ENCODE measurements around the gene ATF6. TPM values are rescaled to one million over a fixed set of nuclear protein-coding genes. Genes with fewer than 3 reads are reported as not detected.
A peak's percentile ranks its signal among the peaks of the same experiment; 100 is the strongest.

ATF6 gene
- polyA plus RNA-seq, 2 of the 4 experiments (the other 2 are of a cell fraction): 8.6 to 28.0 TPM

GRCh38 chr1:161782886-161783285 is 16.8 kb downstream of the ATF6 start:
- DNase-seq (ENCODE audit: low read depth in 1 of 2, low spot score in 1 of 2) (no peak), ATAC-seq (no peak), FAIRE-seq (no peak)
- TF ChIP-seq RARB (CRISPR knock-in tag; IDR thresholded peaks at IDR 0.05): no peak
- TF ChIP-seq CEBPB (IDR thresholded peaks at IDR 0.05): no peak
- no peak for TF ChIP-seq POLR2AphosphoS2 (conservative IDR thresholded peaks at IDR 0.05; ENCODE audit: low read length)
- TF ChIP-seq RCOR1 (IDR thresholded peaks at IDR 0.05; ENCODE audit: low read depth, low read length): no peak
- TF ChIP-seq KDM5A (IDR thresholded peaks at IDR 0.05): no peak
- no peak for TF ChIP-seq HOXA7 (CRISPR knock-in tag; IDR thresholded peaks at IDR 0.05)
- no peak for TF ChIP-seq TFCP2L1 (CRISPR knock-in tag; IDR thresholded peaks at IDR 0.05)
- no peak for TF ChIP-seq NFE2L2 (conservative IDR thresholded peaks at IDR 0.05; ENCODE audit: low read length)
- no peak for TF ChIP-seq JUN (IDR thresholded peaks at IDR 0.05)
- TF ChIP-seq RNF2 (IDR thresholded peaks at IDR 0.05; ENCODE audit: borderline replicate concordance, low read depth): no peak
- TF ChIP-seq POLR2A (IDR thresholded peaks at IDR 0.05; ENCODE audit: low read length): no peak
- no peak for TF ChIP-seq FOXS1 (CRISPR knock-in tag; IDR thresholded peaks at IDR 0.05)
- no peak for TF ChIP-seq MYC (IDR thresholded peaks at IDR 0.05; ENCODE audit: borderline replicate concordance, low read length)
- ChIA-PET CTCF (interaction anchor here (3.0 to 3.3 kb wide), 2 partner anchors 10 to 255 kb away, joined by 8 to 19 read pairs; no protein-coding TSS in a partner anchor), POLR2A (no interaction called here)
- Histone ChIP-seq H3K9me3 (no peaks in the 10 kb centered on the region), H3K4me2 (no peak overlapping the region), H3K4me3 (no peak overlapping the region), H3K4me1 (peaks cover 4% of the 10 kb centered on the region; the same call in 1 of the 3 replicates), H3K27ac (no peak overlapping the region)
- 83% methylated on average over 4 of the region's 4 CpGs for WGBS (ENCODE audit: missing lambda C conversion rate)

DNA sequence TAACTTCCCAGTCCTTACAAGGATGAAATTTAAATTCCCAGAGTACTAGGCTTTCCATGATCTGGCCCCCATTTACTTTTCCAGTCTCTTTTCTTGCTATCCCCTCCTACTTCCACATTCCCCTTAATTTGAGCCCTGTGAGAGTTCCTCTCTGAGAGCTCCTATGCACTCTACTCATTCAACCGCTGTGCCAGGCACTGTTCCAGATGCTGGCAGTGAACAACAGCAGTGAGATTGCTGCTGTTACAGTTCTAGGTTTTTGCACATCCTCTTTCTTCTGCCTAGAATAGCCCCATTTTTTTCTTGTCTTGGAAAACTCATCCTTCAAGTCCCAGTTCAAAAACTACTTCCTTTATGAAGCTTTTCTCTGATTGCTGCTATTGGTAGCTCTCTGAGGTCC is 18.8 kb downstream of the ATF6 start:
- CTCF ChIA-PET: interaction anchor here (1.2 to 3.3 kb wide), 3 partner anchors 8 to 253 kb away, joined by 3 to 19 read pairs (median 8); partner anchors contain the start of gene OLFML2B
- 100% methylated on average over 1 of the region's 1 CpG for WGBS (ENCODE audit: missing lambda C conversion rate)
- Histone ChIP-seq H3K4me3 (no peak overlapping the region), H3K4me2 (no peak overlapping the region), H3K9me3 (no peaks in the 10 kb centered on the region), H3K27ac (no peak overlapping the region), H3K4me1 (peaks cover 4% of the 10 kb centered on the region; the same call in 1 of the 3 replicates)
- no peak for ATAC-seq
- DNase-seq (ENCODE audit: low read depth in 1 of 2, low spot score in 1 of 2): no peak
- POLR2A ChIA-PET: no interaction called here
- TF ChIP-seq EHMT2 (IDR thresholded peaks at IDR 0.05; ENCODE audit: low read depth): no peak
- FAIRE-seq: no peak

DNA sequence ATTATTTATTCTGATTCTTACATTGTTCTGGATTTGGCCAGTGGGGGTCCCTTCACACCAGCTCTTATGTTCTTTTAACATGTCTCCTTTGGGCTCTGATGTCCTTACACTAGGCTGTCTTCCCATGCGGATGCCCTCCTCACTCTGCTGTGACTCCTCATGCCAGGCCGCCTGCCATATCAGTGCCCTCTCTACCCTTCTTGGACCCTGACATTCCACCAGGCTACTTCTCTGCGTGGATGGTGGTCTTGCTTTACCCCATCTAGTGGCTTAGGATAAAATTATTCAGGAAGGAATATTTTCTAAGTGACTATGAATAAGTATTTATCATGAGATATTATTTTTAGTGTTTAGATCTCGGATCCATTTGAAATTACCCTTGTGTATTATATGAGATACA is 21.2 kb downstream of the ATF6 start:
- FAIRE-seq (no peak), DNase-seq (ENCODE audit: low read depth in 1 of 2, low spot score in 1 of 2) (no peak), ATAC-seq (no peak; a peak in 2 of 6 replicates)
- Histone ChIP-seq H3K9me3 (no peaks in the 10 kb centered on the region), H3K27ac (no peak overlapping the region), H3K4me3 (no peak overlapping the region), H3K4me2 (no peak overlapping the region), H3K4me1 (no peaks in the 10 kb centered on the region)
- TF ChIP-seq RAD21 (conservative IDR thresholded peaks at IDR 0.05 in 1 of 2, IDR thresholded peaks at IDR 0.05 in 1 of 2): peak in 1 of 2 experiments; percentile 13; a peak in 1 of 5 replicates
- no peak for TF ChIP-seq KDM5A (IDR thresholded peaks at IDR 0.05)
- ChIA-PET CTCF (no interaction called here), POLR2A (no interaction called here)
- 74% methylated on average over 4 of the region's 4 CpGs for WGBS (ENCODE audit: missing lambda C conversion rate)

DNA sequence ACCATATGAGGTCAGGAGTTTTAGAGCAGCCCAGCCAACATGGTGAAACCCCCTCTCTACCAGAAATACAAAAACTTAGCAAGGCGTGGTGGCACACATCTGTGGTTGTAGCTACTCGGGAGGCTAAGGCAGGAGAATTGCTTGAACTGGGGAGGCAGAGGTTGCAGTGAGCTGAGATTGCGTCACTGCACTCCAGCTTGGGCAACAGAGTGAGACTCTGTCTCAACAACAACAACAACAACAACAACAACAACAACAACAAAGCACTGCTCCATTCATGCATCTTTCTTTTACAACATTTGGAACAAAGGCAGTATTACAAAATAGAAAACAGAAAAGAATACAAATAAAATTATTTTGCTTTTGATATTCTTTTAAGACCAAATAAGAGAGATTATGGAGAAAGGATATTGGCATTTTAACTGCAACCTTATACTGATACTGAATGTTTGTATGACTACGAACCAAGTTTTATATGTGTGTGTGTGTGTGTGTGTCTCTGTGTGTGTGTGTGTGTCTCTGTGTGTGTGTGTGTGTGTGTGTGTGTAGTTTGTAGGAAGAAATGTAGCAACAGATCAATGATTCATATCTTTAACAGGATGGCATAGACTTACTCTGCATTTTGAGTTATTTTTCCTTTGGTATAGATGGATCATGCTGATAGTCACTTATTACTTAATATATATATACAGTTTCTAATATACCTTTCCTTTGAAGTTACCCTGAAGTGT is 24.6 kb downstream of the ATF6 start:
- DNase-seq (ENCODE audit: low read depth in 1 of 2, low spot score in 1 of 2) (no peak), FAIRE-seq (no peak), ATAC-seq (no peak)
- H3K4me2 ChIP-seq: no peak overlapping the region
- CTCF ChIA-PET: interaction anchor here (1.9 to 11.2 kb wide), 3 partner anchors 234 to 258 kb away, joined by 7 to 262 read pairs (median 45); partner anchors contain the start of gene OLFML2B
- POLR2A ChIA-PET: no interaction called here
- no peaks in the 10 kb centered on the region for H3K9me3 ChIP-seq
- no peak overlapping the region for H3K27ac ChIP-seq
- H3K4me1 ChIP-seq: peaks cover 4% of the 10 kb centered on the region; the same call in 1 of the 3 replicates
- H3K4me3 ChIP-seq: no peak overlapping the region
- TF ChIP-seq KDM5A (IDR thresholded peaks at IDR 0.05) (no peak), CHD2 (IDR thresholded peaks at IDR 0.05; ENCODE audit: low read length, partially characterized antibody) (no peak), FOXS1 (CRISPR knock-in tag; IDR thresholded peaks at IDR 0.05) (no peak), HOXA7 (CRISPR knock-in tag; IDR thresholded peaks at IDR 0.05) (no peak), JUN (IDR thresholded peaks at IDR 0.05) (no peak), POLR2AphosphoS2 (conservative IDR thresholded peaks at IDR 0.05; ENCODE audit: low read length) (no peak), ESRRA (IDR thresholded peaks at IDR 0.05; ENCODE audit: borderline replicate concordance, low read length) (no peak), RAD21 (conservative IDR thresholded peaks at IDR 0.05 in 1 of 2, IDR thresholded peaks at IDR 0.05 in 1 of 2) (no peak), NFE2L2 (conservative IDR thresholded peaks at IDR 0.05; ENCODE audit: low read length) (no peak), RFX5 (IDR thresholded peaks at IDR 0.05) (no peak), BCL3 (IDR thresholded peaks at IDR 0.05) (no peak), CHD4 (IDR thresholded peaks at IDR 0.05; ENCODE audit: borderline replicate concordance) (no peak), EHMT2 (IDR thresholded peaks at IDR 0.05; ENCODE audit: low read depth) (no peak), EP300 (IDR thresholded peaks at IDR 0.05) (no peak), ELK1 (IDR thresholded peaks at IDR 0.05; ENCODE audit: low read depth, low read length) (no peak), CBX2 (IDR thresholded peaks at IDR 0.05; ENCODE audit: borderline replicate concordance, low read depth) (no peak), NPAS2 (CRISPR knock-in tag; IDR thresholded peaks at IDR 0.05; ENCODE audit: borderline replicate concordance) (no peak)
- TF ChIP-seq, protein P1, sequence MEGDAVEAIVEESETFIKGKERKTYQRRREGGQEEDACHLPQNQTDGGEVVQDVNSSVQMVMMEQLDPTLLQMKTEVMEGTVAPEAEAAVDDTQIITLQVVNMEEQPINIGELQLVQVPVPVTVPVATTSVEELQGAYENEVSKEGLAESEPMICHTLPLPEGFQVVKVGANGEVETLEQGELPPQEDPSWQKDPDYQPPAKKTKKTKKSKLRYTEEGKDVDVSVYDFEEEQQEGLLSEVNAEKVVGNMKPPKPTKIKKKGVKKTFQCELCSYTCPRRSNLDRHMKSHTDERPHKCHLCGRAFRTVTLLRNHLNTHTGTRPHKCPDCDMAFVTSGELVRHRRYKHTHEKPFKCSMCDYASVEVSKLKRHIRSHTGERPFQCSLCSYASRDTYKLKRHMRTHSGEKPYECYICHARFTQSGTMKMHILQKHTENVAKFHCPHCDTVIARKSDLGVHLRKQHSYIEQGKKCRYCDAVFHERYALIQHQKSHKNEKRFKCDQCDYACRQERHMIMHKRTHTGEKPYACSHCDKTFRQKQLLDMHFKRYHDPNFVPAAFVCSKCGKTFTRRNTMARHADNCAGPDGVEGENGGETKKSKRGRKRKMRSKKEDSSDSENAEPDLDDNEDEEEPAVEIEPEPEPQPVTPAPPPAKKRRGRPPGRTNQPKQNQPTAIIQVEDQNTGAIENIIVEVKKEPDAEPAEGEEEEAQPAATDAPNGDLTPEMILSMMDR (IDR thresholded peaks at IDR 0.05): no peak
- 87% methylated on average over 4 of the region's 4 CpGs for WGBS (ENCODE audit: missing lambda C conversion rate)
